Measurements from ENCODE around the gene GRID2. TPM values are rescaled to one million over a fixed set of nuclear protein-coding genes. Genes with fewer than 3 reads are reported as not detected.

The GRID2 gene
- total RNA-seq, 2 donors from 2014 or later, result 0.28 TPM; not detected in 1

DNA sequence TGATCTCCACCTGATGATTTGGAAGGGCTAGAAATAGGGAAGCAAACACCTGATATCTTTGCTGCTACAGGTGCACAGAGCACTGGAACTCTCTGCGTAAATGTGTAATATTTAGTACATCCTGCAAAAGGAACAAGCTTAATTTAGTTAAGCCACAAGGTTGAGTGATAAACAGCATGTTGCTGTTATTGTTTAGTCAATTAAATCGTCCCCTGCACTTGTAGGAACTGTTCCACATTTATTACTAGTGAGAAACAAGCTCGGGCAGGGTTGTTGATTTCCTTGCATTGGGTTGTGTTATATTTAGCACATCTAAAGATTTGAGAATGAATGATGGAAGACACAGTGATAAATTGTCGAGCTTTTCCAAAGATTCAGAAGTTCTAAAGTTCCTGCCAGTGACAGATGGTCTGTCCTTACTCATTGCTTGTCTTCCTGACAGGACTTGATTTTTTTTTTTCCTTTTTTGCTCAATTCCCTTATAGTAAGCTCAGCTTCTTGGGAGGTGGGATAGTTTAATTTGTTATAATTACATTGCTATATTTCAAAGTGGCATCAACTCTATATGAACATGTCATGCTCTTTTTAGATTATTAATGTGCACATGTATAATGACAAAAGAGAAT is 897.8 kb downstream of the GRID2 start:
- TF ChIP-seq, protein P1, sequence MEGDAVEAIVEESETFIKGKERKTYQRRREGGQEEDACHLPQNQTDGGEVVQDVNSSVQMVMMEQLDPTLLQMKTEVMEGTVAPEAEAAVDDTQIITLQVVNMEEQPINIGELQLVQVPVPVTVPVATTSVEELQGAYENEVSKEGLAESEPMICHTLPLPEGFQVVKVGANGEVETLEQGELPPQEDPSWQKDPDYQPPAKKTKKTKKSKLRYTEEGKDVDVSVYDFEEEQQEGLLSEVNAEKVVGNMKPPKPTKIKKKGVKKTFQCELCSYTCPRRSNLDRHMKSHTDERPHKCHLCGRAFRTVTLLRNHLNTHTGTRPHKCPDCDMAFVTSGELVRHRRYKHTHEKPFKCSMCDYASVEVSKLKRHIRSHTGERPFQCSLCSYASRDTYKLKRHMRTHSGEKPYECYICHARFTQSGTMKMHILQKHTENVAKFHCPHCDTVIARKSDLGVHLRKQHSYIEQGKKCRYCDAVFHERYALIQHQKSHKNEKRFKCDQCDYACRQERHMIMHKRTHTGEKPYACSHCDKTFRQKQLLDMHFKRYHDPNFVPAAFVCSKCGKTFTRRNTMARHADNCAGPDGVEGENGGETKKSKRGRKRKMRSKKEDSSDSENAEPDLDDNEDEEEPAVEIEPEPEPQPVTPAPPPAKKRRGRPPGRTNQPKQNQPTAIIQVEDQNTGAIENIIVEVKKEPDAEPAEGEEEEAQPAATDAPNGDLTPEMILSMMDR (IDR thresholded peaks at IDR 0.05), result no peak
- H3K27me3 ChIP-seq (replicated peaks; ENCODE audit: insufficient read depth), result no peaks in the 10 kb centered on the region
- DNase-seq (ENCODE audit: low spot score) (no peak), ATAC-seq (ENCODE audit: insufficient number of reproducible peaks, low FRiP score, low read depth) (no peak)
- no peaks in the 10 kb centered on the region for H3K9me3 ChIP-seq
- no peaks in the 10 kb centered on the region for H3K36me3 ChIP-seq
- no peak overlapping the region for H3K4me3 ChIP-seq
- no peaks in the 10 kb centered on the region for H3K4me1 ChIP-seq (ENCODE audit: control insufficient read depth in 1 of 2, low read depth in 2 of 2)
- no peak overlapping the region for H3K27ac ChIP-seq

DNA sequence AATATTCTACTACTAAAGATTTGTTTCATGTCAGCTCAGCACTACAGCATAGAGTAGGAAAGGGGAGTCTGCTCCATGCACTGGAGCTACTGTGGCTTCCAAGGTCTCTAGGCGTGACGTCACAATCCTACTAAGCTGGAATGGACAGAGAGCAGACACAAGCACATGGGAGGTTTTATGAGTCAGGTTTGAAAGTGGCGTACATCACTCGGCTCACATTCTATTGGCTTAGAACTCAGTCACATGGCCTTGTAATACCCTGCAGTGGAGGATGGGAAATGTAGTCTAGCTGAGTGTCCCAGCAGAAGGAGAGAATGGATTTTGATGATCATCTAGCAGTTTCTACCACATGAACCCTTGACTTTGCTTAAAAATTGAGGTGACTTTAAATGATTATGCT is 899.9 kb downstream of the GRID2 start:
- Histone ChIP-seq H3K27ac (no peak overlapping the region), H3K4me1 (ENCODE audit: control insufficient read depth in 1 of 2, low read depth in 2 of 2) (no peaks in the 10 kb centered on the region), H3K4me3 (no peak overlapping the region), H3K9me3 (no peaks in the 10 kb centered on the region), H3K36me3 (no peaks in the 10 kb centered on the region), H3K27me3 (replicated peaks; ENCODE audit: insufficient read depth) (no peaks in the 10 kb centered on the region)
- no peak for ATAC-seq (ENCODE audit: insufficient number of reproducible peaks, low FRiP score, low read depth)
- TF ChIP-seq, protein P1 (IDR thresholded peaks at IDR 0.05), result no peak
- DNase-seq (ENCODE audit: low spot score), result no peak

DNA sequence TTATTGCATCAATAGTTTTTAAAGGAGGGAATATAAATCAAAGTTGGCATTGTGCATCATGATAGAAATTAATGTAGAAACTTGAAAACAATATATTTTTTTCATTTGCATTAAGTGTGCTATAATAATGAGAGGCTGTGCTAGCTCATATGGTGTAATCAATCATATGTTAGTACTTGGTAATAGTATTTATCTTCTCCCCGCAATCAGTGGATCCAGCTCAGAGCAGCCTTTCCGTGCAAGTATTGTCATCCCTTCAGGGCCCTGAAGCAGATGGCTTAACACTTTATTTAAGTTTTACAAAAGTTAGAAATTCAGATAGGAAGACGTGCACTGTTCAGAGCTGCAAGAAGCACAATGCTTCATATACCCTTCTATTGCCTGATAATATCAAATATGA is 908.5 kb downstream of the GRID2 start:
- Histone ChIP-seq H3K27ac (no peak overlapping the region), H3K9me3 (no peaks in the 10 kb centered on the region), H3K27me3 (replicated peaks; ENCODE audit: insufficient read depth) (no peaks in the 10 kb centered on the region), H3K4me3 (no peak overlapping the region), H3K4me1 (ENCODE audit: control insufficient read depth in 1 of 2, low read depth in 2 of 2) (no peaks in the 10 kb centered on the region), H3K36me3 (no peaks in the 10 kb centered on the region)
- no peak for ATAC-seq (ENCODE audit: insufficient number of reproducible peaks, low FRiP score, low read depth)
- TF ChIP-seq, protein P1 (IDR thresholded peaks at IDR 0.05), result no peak
- DNase-seq (ENCODE audit: low spot score), result no peak

DNA sequence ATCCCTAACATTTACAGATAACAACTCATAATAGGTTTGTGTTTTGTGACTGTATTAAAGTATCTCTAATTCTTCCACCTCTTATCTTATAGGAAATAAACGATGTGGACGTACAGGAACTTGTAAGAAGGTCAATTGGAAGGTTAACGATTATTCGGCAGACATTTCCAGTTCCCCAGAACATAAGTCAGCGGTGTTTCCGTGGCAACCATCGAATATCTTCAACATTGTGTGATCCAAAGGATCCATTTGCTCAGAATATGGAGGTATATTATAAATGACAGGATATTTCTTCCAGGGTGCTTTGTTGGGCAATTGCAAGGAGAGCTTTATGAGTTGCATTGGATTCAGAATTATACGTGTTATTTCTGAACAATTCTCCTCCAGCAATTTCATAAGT is 912.9 kb downstream of the GRID2 start:
- Histone ChIP-seq H3K27ac (no peak overlapping the region), H3K27me3 (replicated peaks; ENCODE audit: insufficient read depth) (no peaks in the 10 kb centered on the region), H3K4me1 (ENCODE audit: control insufficient read depth in 1 of 2, low read depth in 2 of 2) (no peaks in the 10 kb centered on the region), H3K9me3 (no peaks in the 10 kb centered on the region), H3K4me3 (no peak overlapping the region), H3K36me3 (no peaks in the 10 kb centered on the region)
- TF ChIP-seq, protein P1 (IDR thresholded peaks at IDR 0.05), result no peak
- ATAC-seq (ENCODE audit: insufficient number of reproducible peaks, low FRiP score, low read depth) (no peak), DNase-seq (ENCODE audit: low spot score) (no peak)

DNA sequence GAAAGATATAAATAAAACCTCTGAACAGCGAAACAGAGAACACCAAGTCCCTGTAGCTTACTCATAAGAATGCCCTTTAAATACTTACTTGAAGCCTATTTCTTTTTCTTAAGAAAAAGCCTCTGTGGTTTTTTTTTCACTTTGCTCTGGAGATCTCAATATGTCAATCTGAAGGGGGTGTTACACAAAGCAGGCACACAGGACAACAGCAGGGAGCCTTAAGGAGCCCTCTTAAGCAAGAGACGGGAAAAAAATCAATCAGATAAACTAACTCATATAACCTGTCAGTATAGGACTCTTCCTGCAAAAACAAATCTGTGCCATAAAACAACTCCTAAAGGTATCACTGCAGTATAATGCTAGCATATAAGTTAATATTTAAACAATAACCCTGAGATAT is 913.7 kb downstream of the GRID2 start:
- H3K4me1 ChIP-seq (ENCODE audit: control insufficient read depth in 1 of 2, low read depth in 2 of 2), result no peaks in the 10 kb centered on the region
- no peaks in the 10 kb centered on the region for H3K27me3 ChIP-seq (replicated peaks; ENCODE audit: insufficient read depth)
- ATAC-seq (ENCODE audit: insufficient number of reproducible peaks, low FRiP score, low read depth), result no peak
- no peaks in the 10 kb centered on the region for H3K36me3 ChIP-seq
- H3K27ac ChIP-seq, result no peak overlapping the region
- no peak for DNase-seq (ENCODE audit: low spot score)
- no peaks in the 10 kb centered on the region for H3K9me3 ChIP-seq
- H3K4me3 ChIP-seq, result no peak overlapping the region
- TF ChIP-seq, protein P1 (IDR thresholded peaks at IDR 0.05), result no peak

Data from thoracic aorta (tissue), 2 donors.